Loucy (cell line): ENCODE data around the gene ALCAM.

Source experiments
- H2AFZ ChIP-seq: fragments of 200-600 bp; sonication (generic); 2 replicates; pipeline ENCODE4 v1.6.0; 2016; ENCODE audit warnings: antibody characterized with exemption, mild to moderate bottlenecking, low read length, moderate library complexity
- H3F3A ChIP-seq: fragments of 200-600 bp; 2 replicates; pipeline ENCODE4 v1.6.0; 2016; ENCODE audit warnings: antibody characterized with exemption, low read depth, mild to moderate bottlenecking
- H3K27me3 ChIP-seq: fragments of 200-600 bp; sonication (generic); 2 replicates; pipeline ENCODE4 v1.6.1; 2014; ENCODE audit warnings: low read length, mild to moderate bottlenecking; ENCODE audit not compliant: insufficient read depth, poor library complexity, severe bottlenecking
- H3K36me3 ChIP-seq: fragments of 200-600 bp; sonication (generic); 2 replicates; pipeline ENCODE4 v1.6.1; 2016; ENCODE audit warnings: low read length; ENCODE audit not compliant: insufficient read depth
- H3K4me1 ChIP-seq: fragments of 200-600 bp; sonication (generic); 2 replicates; pipeline ENCODE4 v1.5.1; 2014; ENCODE audit warnings: low read length, mild to moderate bottlenecking; ENCODE audit not compliant: insufficient read depth, poor library complexity, severe bottlenecking
- H3K4me2 ChIP-seq: fragments of 200-600 bp; sonication (generic); 2 replicates; pipeline ENCODE4 v1.6.0; 2014; ENCODE audit warnings: antibody characterized with exemption, low read length, low read depth, mild to moderate bottlenecking; ENCODE audit not compliant: poor library complexity, severe bottlenecking
- H3K4me3 ChIP-seq: fragments of 200-600 bp; sonication (generic); 2 replicates; pipeline ENCODE4 v1.5.1; 2014; ENCODE audit warnings: low read length, mild to moderate bottlenecking, mixed read lengths; ENCODE audit not compliant: poor library complexity, severe bottlenecking
- H3K79me2 ChIP-seq: fragments of 200-600 bp; sonication (generic); 2 replicates; pipeline ENCODE4 v1.6.1; 2014; ENCODE audit warnings: low read length; ENCODE audit not compliant: insufficient read depth
- H3K9ac ChIP-seq: fragments of 200-600 bp; sonication (generic); 2 replicates; pipeline ENCODE4 v1.6.0; 2014; ENCODE audit warnings: mild to moderate bottlenecking, low read depth, low read length, moderate library complexity; ENCODE audit not compliant: poor library complexity, severe bottlenecking
- H3K9me2 ChIP-seq: fragments of 200-600 bp; sonication (generic); replicated peaks from 2 replicates; pipeline ENCODE4 v1.6.1; 2016; ENCODE audit warnings: low read depth, low read length, mixed read lengths
- H3K9me3 ChIP-seq: fragments of 200-600 bp; sonication (generic); 2 replicates; pipeline ENCODE4 v1.6.1; 2014; ENCODE audit warnings: mild to moderate bottlenecking, antibody characterized with exemption, low read length, low read depth; ENCODE audit not compliant: insufficient read depth
- H4K20me1 ChIP-seq: fragments of 200-600 bp; sonication (generic); 2 replicates; pipeline ENCODE4 v1.6.0; 2014; ENCODE audit warnings: antibody characterized with exemption, low read length, mild to moderate bottlenecking; ENCODE audit not compliant: insufficient read depth, poor library complexity, severe bottlenecking
- EZH2phosphoT487 ChIP-seq: fragments of 200-600 bp; IDR thresholded peaks from 2 replicates; pipeline ENCODE4 v1.6.1; 2018; ENCODE audit warnings: antibody characterized with exemption, mild to moderate bottlenecking, moderate library complexity, borderline replicate concordance
- TF ChIP-seq, protein P1 (sequence below): fragments of 200-600 bp; sonication (generic); conservative IDR thresholded peaks from 2 replicates; pipeline ENCODE4 v1.5.1; 2014; ENCODE audit warnings: mild to moderate bottlenecking, antibody characterized with exemption, low read length

The ALCAM gene

DNA sequence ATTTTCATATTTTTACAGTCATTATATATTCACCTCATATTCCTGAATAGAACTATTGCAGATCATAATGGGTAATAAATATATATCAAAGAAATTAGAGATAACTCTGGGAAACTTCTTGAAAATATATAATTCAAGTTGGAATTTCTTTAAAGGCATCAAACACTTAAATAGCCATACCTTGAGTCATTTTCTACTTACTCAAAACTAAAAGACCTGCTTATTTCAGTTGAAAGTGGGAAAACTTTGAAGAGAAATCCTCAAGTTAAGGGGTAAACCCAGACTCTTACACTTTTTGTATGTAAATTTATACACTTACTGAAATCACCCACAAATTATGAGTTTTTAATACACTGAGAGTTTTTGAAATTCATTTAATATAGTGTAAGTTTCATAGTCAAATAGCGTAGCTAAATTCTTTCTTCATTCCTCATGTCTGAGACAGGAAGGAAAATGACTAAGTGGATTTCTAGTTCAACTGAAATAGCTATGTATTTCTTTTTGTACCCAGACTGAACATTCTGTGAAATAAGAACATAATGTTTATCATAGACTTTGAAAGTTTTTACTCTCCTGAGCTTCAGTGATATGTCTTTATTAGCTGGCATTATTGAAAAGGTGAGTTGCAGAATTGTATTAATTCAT, 4.6 kb upstream of the ALCAM start:
- no peak for TF ChIP-seq EZH2phosphoT487
- TF ChIP-seq, protein P1, sequence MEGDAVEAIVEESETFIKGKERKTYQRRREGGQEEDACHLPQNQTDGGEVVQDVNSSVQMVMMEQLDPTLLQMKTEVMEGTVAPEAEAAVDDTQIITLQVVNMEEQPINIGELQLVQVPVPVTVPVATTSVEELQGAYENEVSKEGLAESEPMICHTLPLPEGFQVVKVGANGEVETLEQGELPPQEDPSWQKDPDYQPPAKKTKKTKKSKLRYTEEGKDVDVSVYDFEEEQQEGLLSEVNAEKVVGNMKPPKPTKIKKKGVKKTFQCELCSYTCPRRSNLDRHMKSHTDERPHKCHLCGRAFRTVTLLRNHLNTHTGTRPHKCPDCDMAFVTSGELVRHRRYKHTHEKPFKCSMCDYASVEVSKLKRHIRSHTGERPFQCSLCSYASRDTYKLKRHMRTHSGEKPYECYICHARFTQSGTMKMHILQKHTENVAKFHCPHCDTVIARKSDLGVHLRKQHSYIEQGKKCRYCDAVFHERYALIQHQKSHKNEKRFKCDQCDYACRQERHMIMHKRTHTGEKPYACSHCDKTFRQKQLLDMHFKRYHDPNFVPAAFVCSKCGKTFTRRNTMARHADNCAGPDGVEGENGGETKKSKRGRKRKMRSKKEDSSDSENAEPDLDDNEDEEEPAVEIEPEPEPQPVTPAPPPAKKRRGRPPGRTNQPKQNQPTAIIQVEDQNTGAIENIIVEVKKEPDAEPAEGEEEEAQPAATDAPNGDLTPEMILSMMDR: no peak
- Histone ChIP-seq H3K4me1 (no peaks in the 10 kb centered on the region), H3K9ac (no peak overlapping the region), H3K36me3 (no peaks in the 10 kb centered on the region), H3K4me2 (no peak overlapping the region), H2AFZ (no peak overlapping the region), H3K27me3 (no peaks in the 10 kb centered on the region), H3K9me2 (no peaks in the 10 kb centered on the region), H3F3A (no peaks in the 10 kb centered on the region), H3K79me2 (no peaks in the 10 kb centered on the region), H3K9me3 (no peaks in the 10 kb centered on the region), H3K4me3 (no peak overlapping the region), H4K20me1 (no peaks in the 10 kb centered on the region)

DNA sequence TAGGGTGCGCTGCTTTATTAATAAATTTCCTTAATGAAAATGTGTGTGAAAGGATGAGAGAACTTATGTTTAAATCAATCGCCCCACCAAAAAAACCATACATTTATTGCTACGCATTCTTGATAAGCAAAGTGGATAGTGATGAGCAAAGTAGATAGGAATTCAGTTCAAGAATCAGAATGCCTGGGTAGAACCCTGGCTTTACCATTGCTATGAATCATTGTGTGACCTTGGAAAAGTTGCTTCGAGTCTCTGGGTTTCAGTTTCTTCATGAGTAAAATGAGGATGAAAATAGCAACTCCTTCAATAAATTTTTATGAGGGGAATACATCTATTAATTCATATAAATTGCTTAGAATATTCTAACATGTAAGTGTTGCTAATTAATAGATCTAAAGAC, 2.6 kb upstream of the ALCAM start:
- Histone ChIP-seq H3K4me3 (no peak overlapping the region), H3K4me1 (peaks cover 9% of the 10 kb centered on the region), H3K9ac (no peak overlapping the region), H2AFZ (no peak overlapping the region), H3K79me2 (no peaks in the 10 kb centered on the region), H3K36me3 (no peaks in the 10 kb centered on the region), H3K9me3 (no peaks in the 10 kb centered on the region), H3K4me2 (no peak overlapping the region), H3K9me2 (no peaks in the 10 kb centered on the region), H3K27me3 (no peaks in the 10 kb centered on the region), H3F3A (no peaks in the 10 kb centered on the region), H4K20me1 (no peaks in the 10 kb centered on the region)
- no peak for TF ChIP-seq EZH2phosphoT487
- TF ChIP-seq, protein P1: no peak

DNA sequence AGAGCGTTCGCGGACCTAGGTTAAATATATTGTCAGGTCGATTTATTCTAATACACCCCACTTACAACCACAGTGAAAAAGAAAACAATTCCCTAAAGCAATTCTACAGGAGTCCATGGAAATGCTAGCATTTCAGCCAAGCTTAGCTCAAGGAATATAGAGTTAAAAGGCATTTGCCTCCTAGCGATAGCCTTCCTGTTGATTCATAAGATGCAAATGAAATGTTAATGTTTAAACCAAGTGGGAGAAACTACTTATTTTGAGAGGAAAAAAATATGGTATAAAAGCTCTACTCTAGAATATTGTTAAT, 1.7 kb upstream of the ALCAM start:
- Histone ChIP-seq H3K9me2 (no peaks in the 10 kb centered on the region), H3K79me2 (no peaks in the 10 kb centered on the region), H3F3A (no peaks in the 10 kb centered on the region), H3K9me3 (no peaks in the 10 kb centered on the region), H3K36me3 (no peaks in the 10 kb centered on the region), H3K4me3 (no peak overlapping the region), H4K20me1 (no peaks in the 10 kb centered on the region), H3K4me2 (no peak overlapping the region), H3K27me3 (no peaks in the 10 kb centered on the region), H3K9ac (no peak overlapping the region), H2AFZ (no peak overlapping the region), H3K4me1 (peaks cover 14% of the 10 kb centered on the region)
- no peak for TF ChIP-seq EZH2phosphoT487
- TF ChIP-seq, protein P1: no peak
